ENCODE data around the gene BTBD9.

The BTBD9 gene

GRCh38 chr6:38180586-38180985, 459.1 kb downstream of the BTBD9 start:
- Mint-ChIP-seq H3K4me3 (no peak overlapping the region), H3K4me1 (ENCODE audit: low read depth) (peaks cover 1% of the 10 kb centered on the region), H3K36me3 (no peaks in the 10 kb centered on the region), H3K27me3 (no peaks in the 10 kb centered on the region), H3K27ac (no peak overlapping the region), H3K9me3 (ENCODE audit: low read depth) (no peaks in the 10 kb centered on the region)

DNA sequence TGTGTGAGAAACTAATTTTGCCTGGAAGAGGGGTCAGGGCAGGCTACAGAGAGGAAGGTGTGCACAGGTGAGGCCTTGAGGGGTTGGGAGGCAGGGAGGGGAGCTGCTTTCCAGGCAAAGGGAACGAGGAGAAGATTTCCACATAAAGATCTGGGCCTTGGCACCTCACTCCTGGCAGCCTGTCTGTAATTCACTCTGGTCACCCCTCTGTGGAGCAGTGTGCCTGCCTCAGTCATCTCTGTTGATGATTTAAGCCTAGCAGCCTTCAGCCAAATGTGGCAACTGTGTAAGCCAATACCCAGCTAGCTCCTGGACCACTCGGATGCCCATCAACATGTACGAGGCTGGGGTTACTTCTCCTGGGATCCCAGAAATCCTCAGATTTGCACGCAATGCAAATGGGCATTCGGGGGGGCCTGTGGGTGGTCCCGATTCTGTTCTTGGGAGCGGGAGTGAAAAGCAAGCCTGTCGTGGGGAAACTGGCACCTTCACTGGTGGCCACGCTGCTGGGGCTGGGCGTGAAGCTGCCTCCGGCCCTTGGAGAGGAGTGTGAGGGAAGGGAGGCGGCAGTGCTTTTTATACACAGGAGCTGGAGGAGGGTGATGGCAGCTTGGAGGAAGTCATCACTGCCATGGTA, 459.8 kb downstream of the BTBD9 start:
- H3K27ac Mint-ChIP-seq: no peak overlapping the region

GRCh38 chr6:38179300-38179699, 460.4 kb downstream of the BTBD9 start:
- Mint-ChIP-seq H3K27ac (no peak overlapping the region), H3K36me3 (no peaks in the 10 kb centered on the region), H3K4me1 (ENCODE audit: low read depth) (peaks cover 1% of the 10 kb centered on the region), H3K27me3 (no peaks in the 10 kb centered on the region), H3K9me3 (ENCODE audit: low read depth) (no peaks in the 10 kb centered on the region), H3K4me3 (no peak overlapping the region)

More for the DNA sequence above, 459.8 kb downstream of the BTBD9 start:
- Mint-ChIP-seq H3K9me3 (ENCODE audit: low read depth) (no peaks in the 10 kb centered on the region), H3K27me3 (no peaks in the 10 kb centered on the region), H3K36me3 (no peaks in the 10 kb centered on the region), H3K4me1 (ENCODE audit: low read depth) (peaks cover 1% of the 10 kb centered on the region), H3K4me3 (no peak overlapping the region)

DNA sequence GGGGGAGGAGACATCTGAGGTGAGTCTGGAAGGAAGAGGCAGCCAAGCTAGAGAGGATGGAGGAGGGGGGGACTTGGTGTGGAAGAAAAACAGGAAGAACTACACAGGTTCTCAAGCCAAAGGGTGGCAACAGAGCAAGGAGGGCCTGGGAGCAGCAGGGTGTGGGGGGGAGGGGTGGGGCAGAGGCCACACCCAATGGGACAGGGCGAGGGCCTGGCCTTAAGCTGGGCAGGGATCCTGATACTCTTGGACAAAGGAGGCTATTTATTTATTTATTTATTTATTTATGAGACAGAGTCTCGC, 461.2 kb downstream of the BTBD9 start:
- H3K9me3 Mint-ChIP-seq (ENCODE audit: low read depth): no peaks in the 10 kb centered on the region
- H3K27me3 Mint-ChIP-seq: no peaks in the 10 kb centered on the region
- peaks cover under 1% of the 10 kb centered on the region for H3K36me3 Mint-ChIP-seq
- H3K4me3 Mint-ChIP-seq: no peak overlapping the region
- peaks cover 1% of the 10 kb centered on the region for H3K4me1 Mint-ChIP-seq (ENCODE audit: low read depth)
- no peak overlapping the region for H3K27ac Mint-ChIP-seq

DNA sequence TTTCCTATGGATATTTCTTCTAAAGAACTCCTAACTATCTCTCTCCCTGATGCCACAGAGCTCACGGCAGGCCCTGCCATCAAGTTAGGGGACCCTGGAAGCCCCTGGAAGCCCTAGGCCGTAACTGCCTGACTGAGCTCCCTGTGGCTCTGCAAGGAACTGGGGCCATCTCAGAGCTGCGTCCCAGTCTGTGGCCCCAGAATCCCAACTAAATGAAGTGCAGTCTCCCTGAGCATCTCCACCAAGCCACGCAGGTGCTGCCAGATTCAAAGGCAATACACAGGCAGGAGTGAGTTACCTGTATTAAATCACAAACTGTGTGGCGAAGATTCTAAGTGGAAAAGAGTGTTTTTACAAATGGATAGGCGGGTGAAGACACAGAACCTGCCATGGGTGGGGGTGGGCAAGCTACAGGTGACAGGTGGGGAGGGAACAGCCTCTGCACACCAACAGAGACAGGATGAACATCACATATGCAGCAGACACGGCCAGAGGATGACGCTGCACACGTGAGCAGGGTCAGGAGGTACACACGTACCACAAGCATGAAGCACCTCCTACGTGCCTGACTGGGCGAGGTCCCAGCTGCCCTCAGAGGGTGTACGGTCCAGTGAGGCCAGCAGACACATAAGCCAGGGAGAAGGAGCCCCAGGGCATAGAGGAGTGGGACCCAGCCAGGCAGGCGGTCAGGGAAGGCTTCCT, 461.7 kb downstream of the BTBD9 start:
- Mint-ChIP-seq H3K4me1 (ENCODE audit: low read depth) (peaks cover 1% of the 10 kb centered on the region), H3K9me3 (ENCODE audit: low read depth) (no peaks in the 10 kb centered on the region), H3K36me3 (peaks cover 2% of the 10 kb centered on the region), H3K27me3 (no peaks in the 10 kb centered on the region), H3K27ac (no peak overlapping the region), H3K4me3 (no peak overlapping the region)

DNA sequence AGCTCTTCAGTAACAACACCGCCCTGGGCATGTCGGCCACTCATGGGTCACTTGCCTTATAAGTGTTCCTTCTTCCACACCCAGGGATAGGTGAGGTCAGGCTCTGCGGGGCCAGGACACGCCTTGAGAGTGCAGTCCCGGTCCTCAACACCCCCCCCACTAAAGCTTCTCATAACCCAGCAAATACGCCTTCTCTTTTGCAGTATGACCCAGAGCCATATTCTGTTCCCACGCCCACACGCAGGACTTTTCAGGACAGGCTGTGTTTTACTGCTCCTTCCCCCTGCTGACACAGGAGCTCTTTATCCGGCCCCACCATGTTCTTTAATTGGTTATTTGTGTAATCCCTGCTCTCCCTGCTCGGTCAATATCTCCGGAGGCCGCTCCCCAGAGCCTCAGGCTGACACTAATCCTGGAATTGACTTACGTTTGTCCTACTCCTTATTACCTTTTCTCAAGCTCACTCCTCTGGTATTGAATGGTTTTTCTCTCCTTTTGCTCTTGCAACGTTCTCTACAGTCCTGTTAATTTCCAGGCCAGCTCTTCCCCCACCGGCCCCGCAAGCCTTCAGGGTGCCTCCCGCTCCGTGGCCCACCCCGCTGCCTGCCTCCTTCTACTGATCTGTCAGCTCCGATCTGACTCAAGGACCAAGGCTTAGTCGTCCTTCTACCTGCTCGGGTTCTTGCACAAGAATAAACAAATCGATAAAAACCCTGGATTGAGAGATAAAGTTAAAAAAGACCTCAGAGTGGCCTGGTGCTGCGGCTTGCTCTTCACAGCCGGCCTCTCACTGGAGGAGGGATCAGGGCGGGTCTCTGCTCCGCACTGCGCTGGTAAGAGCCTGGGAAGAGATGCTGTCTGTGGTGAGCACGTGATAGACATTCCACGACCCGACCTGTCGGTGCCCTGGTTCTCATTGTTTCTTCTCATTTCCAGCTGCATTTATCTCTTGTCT, 462.7 kb downstream of the BTBD9 start:
- Mint-ChIP-seq H3K4me3 (no peak overlapping the region), H3K27ac (no peak overlapping the region), H3K9me3 (ENCODE audit: low read depth) (no peaks in the 10 kb centered on the region), H3K4me1 (ENCODE audit: low read depth) (peaks cover 1% of the 10 kb centered on the region), H3K27me3 (no peaks in the 10 kb centered on the region), H3K36me3 (peaks cover 2% of the 10 kb centered on the region)

DNA sequence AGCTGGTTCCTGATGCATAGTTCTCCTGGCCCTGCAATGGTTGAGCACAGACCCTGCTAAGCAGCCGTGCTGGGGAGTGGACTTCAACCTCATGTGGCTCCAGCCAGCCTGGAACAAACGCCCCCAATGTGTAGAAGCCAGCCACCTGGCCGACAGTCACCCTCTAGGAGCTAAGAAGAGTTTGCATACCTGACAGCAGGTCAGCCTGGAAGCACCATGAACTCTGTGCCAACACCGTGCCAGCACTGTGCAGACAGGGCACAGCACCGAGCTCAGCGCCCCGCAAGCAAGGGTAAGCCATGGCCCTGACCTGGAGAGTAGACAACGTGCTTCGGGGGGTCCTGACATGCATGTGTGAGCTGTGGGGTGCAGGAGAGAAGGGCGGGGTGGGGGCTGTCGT, 463.9 kb downstream of the BTBD9 start:
- no peaks in the 10 kb centered on the region for H3K9me3 Mint-ChIP-seq (ENCODE audit: low read depth)
- H3K36me3 Mint-ChIP-seq: peaks cover 2% of the 10 kb centered on the region
- H3K27ac Mint-ChIP-seq: no peak overlapping the region
- H3K27me3 Mint-ChIP-seq: no peaks in the 10 kb centered on the region
- no peak overlapping the region for H3K4me3 Mint-ChIP-seq
- peaks cover 1% of the 10 kb centered on the region for H3K4me1 Mint-ChIP-seq (ENCODE audit: low read depth)

- H3K4me1 Mint-ChIP-seq (ENCODE audit: low read depth): peaks cover 1% of the 10 kb centered on the region
- H3K4me3 Mint-ChIP-seq: no peak overlapping the region
- H3K36me3 Mint-ChIP-seq: peaks cover 2% of the 10 kb centered on the region
- H3K27me3 Mint-ChIP-seq: no peaks in the 10 kb centered on the region
- no peak overlapping the region for H3K27ac Mint-ChIP-seq
- no peaks in the 10 kb centered on the region for H3K9me3 Mint-ChIP-seq (ENCODE audit: low read depth)
Measured at GRCh38 chr6:38174806-38175495, 464.8 kb downstream of the BTBD9 start.

DNA sequence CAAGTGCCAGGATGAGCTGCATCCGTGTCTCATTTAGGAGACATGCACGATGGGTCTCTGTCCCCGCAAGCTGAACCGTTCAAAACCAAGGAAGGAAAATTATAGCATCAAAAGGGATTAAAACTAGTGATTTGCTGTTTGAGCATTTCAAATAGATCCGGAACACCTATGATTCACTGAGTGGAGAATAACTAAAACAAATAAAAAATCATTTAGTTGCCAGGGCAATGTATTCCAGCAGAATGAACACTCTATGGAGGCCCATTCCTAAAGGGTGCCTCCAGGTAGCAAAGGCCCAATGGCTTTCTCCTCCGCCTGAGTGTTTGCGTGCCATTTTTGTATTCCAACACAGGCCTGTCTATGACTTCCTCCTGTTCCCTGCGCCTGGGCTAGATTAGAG, 465.4 kb downstream of the BTBD9 start:
- H3K27ac Mint-ChIP-seq: no peak overlapping the region
- no peaks in the 10 kb centered on the region for H3K9me3 Mint-ChIP-seq (ENCODE audit: low read depth)
- peaks cover 1% of the 10 kb centered on the region for H3K4me1 Mint-ChIP-seq (ENCODE audit: low read depth)
- no peak overlapping the region for H3K4me3 Mint-ChIP-seq
- H3K36me3 Mint-ChIP-seq: peaks cover 2% of the 10 kb centered on the region
- H3K27me3 Mint-ChIP-seq: no peaks in the 10 kb centered on the region

GRCh38 chr6:38173909-38174308, 465.8 kb downstream of the BTBD9 start:
- H3K36me3 Mint-ChIP-seq: peaks cover 2% of the 10 kb centered on the region
- no peaks in the 10 kb centered on the region for H3K27me3 Mint-ChIP-seq
- no peaks in the 10 kb centered on the region for H3K9me3 Mint-ChIP-seq (ENCODE audit: low read depth)
- H3K27ac Mint-ChIP-seq: no peak overlapping the region
- no peak overlapping the region for H3K4me3 Mint-ChIP-seq
- no peaks in the 10 kb centered on the region for H3K4me1 Mint-ChIP-seq (ENCODE audit: low read depth)

DNA sequence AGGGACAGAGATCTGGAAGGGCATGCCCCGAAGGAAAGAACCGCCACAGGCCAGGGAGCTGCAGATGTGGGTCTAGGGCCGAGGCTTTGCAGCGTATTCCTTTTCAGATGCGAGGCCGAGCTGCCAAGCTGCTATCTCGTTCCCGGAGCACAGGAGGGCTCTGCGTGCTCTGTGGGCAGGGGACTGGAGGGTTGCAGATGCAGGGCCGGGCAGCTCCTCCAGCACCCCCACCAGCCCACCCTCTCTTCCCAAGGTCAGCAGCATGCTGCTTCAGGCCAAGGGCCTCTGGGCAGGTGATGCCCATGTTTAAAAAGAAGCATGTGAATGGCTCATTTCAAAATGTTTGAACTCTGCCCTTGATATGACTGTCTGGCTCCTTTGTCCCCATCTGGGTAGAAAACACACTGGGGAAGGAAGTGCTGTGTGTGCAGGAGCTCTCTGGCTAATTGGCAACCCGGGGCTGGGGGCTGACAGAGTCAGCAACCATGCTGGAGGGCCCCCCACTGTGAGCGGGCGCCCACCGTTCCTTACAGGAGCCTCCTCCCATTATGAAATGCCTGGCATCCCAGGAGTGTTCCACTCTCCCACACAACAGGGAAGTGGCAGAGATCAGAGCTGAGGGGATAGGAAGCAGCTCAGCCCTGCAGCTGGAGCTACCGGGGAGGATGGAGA, 466.9 kb downstream of the BTBD9 start:
- Mint-ChIP-seq H3K36me3 (peaks cover 2% of the 10 kb centered on the region), H3K4me1 (ENCODE audit: low read depth) (no peaks in the 10 kb centered on the region), H3K9me3 (ENCODE audit: low read depth) (no peaks in the 10 kb centered on the region), H3K27ac (no peak overlapping the region), H3K27me3 (no peaks in the 10 kb centered on the region), H3K4me3 (no peak overlapping the region)

- no peaks in the 10 kb centered on the region for H3K9me3 Mint-ChIP-seq (ENCODE audit: low read depth)
- H3K27ac Mint-ChIP-seq: no peak overlapping the region
Measured at GRCh38 chr6:38171997-38172738, 467.6 kb downstream of the BTBD9 start.

GRCh38 chr6:38170666-38171355, 468.9 kb downstream of the BTBD9 start:
- Mint-ChIP-seq H3K9me3 (ENCODE audit: low read depth) (no peaks in the 10 kb centered on the region), H3K4me1 (ENCODE audit: low read depth) (no peaks in the 10 kb centered on the region), H3K4me3 (no peak overlapping the region), H3K27me3 (no peaks in the 10 kb centered on the region), H3K27ac (no peak overlapping the region), H3K36me3 (peaks cover 2% of the 10 kb centered on the region)

More at GRCh38 chr6:38171997-38172738, 467.6 kb downstream of the BTBD9 start:
- no peaks in the 10 kb centered on the region for H3K4me1 Mint-ChIP-seq (ENCODE audit: low read depth)
- H3K36me3 Mint-ChIP-seq: peaks cover 2% of the 10 kb centered on the region
- H3K4me3 Mint-ChIP-seq: no peak overlapping the region
- no peaks in the 10 kb centered on the region for H3K27me3 Mint-ChIP-seq

All from activated naive CD8-positive, alpha-beta T cell (primary cell).